22Rv1 (cell line): ENCODE data around the gene PRRC2A.

Experiments
- H3K27ac ChIP-seq: fragments of 450-650 bp; 2 replicates; pipeline ENCODE4 v1.5.1; 2017
- CTCF ChIP-seq: fragments of 450-650 bp; IDR thresholded peaks from 2 replicates; pipeline ENCODE4 v1.5.1; 2017; ENCODE audit warnings: mild to moderate bottlenecking
- ZFX ChIP-seq: fragments of 450-650 bp; IDR thresholded peaks from 2 replicates; pipeline ENCODE4 v1.6.1; 2017; ENCODE audit warnings: antibody characterized with exemption, borderline replicate concordance

Gene PRRC2A

GRCh38 chr6:31575952-31576685 is 44.4 kb upstream of the PRRC2A start:
- H3K27ac ChIP-seq, result no peak overlapping the region
- TF ChIP-seq CTCF (no peak), ZFX (no peak)

GRCh38 chr6:31576897-31577578 is 43.5 kb upstream of the PRRC2A start:
- no peak overlapping the region for H3K27ac ChIP-seq

GRCh38 chr6:31577579-31577966 is 42.9 kb upstream of the PRRC2A start:
- TF ChIP-seq ZFX (no peak), CTCF (no peak)
- no peak overlapping the region for H3K27ac ChIP-seq

More at GRCh38 chr6:31576897-31577578, 43.5 kb upstream of the PRRC2A start:
- TF ChIP-seq CTCF (no peak), ZFX (no peak)

- TF ChIP-seq ZFX (no peak), CTCF (no peak)
- H3K27ac ChIP-seq, result no peak overlapping the region
Observed at GRCh38 chr6:31578184-31579118, 42.1 kb upstream of the PRRC2A start.

GRCh38 chr6:31579119-31579505 is 41.4 kb upstream of the PRRC2A start:
- no peak overlapping the region for H3K27ac ChIP-seq
- TF ChIP-seq CTCF, result no peak
- no peak for TF ChIP-seq ZFX

- no peak overlapping the region for H3K27ac ChIP-seq
- no peak for TF ChIP-seq ZFX
Observed at GRCh38 chr6:31579546-31580437, 40.7 kb upstream of the PRRC2A start.

GRCh38 chr6:31580438-31580740 is 40.1 kb upstream of the PRRC2A start:
- H3K27ac ChIP-seq, result no peak overlapping the region
- TF ChIP-seq ZFX, result no peak
- no peak for TF ChIP-seq CTCF
